GM23338 (cell line): ENCODE measurements around the gene WSCD1. TPM values are rescaled to one million over a fixed set of nuclear protein-coding genes. Genes with fewer than 3 reads are reported as not detected.
A peak's percentile ranks its signal among the peaks of the same experiment; 100 is the strongest.

Experiments used
- ATAC-seq: fragments of 200-7000 bp; cut with Tn5 transposase; 3 replicates; pipeline ENCODE4 v1.9.1; 2020
- DNase-seq: peaks from one replicate; pipeline ENCODE4 v3.0.0-alpha.2; 2015; ENCODE audit warnings: low spot score
- H2AFZ ChIP-seq: fragments of 200-600 bp; sonication (generic); 2 replicates; pipeline ENCODE4 v1.8.0; 2016; ENCODE audit warnings: antibody characterized with exemption, mild to moderate bottlenecking, moderate library complexity
- H3F3A ChIP-seq: fragments of 200-600 bp; sonication (generic); replicated peaks from 2 replicates; pipeline ENCODE4 v1.8.0; 2017; ENCODE audit warnings: antibody characterized with exemption, mixed run types, low read depth
- H3K27ac ChIP-seq: fragments of 200-600 bp; sonication (generic); 2 replicates; pipeline ENCODE4 v1.6.1; 2016; ENCODE audit warnings: low read depth
- H3K27me3 ChIP-seq: fragments of 200-600 bp; sonication (generic); 2 replicates; pipeline ENCODE4 v1.8.0; 2016; ENCODE audit warnings: mild to moderate bottlenecking, mixed run types, moderate library complexity; ENCODE audit not compliant: insufficient read depth
- H3K36me3 ChIP-seq: fragments of 200-600 bp; sonication (generic); 2 replicates; pipeline ENCODE4 v1.8.0; 2016; ENCODE audit warnings: mild to moderate bottlenecking; ENCODE audit not compliant: insufficient read depth
- H3K4me1 ChIP-seq: fragments of 200-600 bp; sonication (generic); 2 replicates; pipeline ENCODE4 v1.8.0; 2016; ENCODE audit warnings: mild to moderate bottlenecking, moderate library complexity; ENCODE audit not compliant: insufficient read depth
- H3K4me2 ChIP-seq: fragments of 200-600 bp; sonication (generic); 2 replicates; pipeline ENCODE4 v1.7.1; 2017; ENCODE audit warnings: mixed run types
- H3K4me3 ChIP-seq: fragments of 200-600 bp; sonication (generic); 2 replicates; pipeline ENCODE4 v1.6.1; 2016; ENCODE audit warnings: mixed run types
- H3K79me2 ChIP-seq: fragments of 200-600 bp; sonication (generic); replicated peaks from 2 replicates; pipeline ENCODE4 v1.8.0; 2017; ENCODE audit warnings: mild to moderate bottlenecking; ENCODE audit not compliant: insufficient read depth
- H3K9me2 ChIP-seq: fragments of 200-600 bp; sonication (generic); 2 replicates; pipeline ENCODE4 v1.8.0; 2017; ENCODE audit not compliant: insufficient read depth
- H4K20me1 ChIP-seq: fragments of 200-600 bp; sonication (generic); replicated peaks from 2 replicates; pipeline ENCODE4 v1.8.0; 2017; ENCODE audit warnings: mild to moderate bottlenecking; ENCODE audit not compliant: insufficient read depth
- H3K27ac Mint-ChIP-seq: 2 replicates; pipeline ENCODE4 v1.8.0; 2020; ENCODE audit warnings: inconsistent platforms, mild to moderate bottlenecking, moderate library complexity, mixed read lengths
- H3K27me3 Mint-ChIP-seq: 3 replicates; pipeline ENCODE4 v1.8.0; 2022; ENCODE audit warnings: low read depth, mild to moderate bottlenecking, moderate library complexity, mixed read lengths, inconsistent platforms; ENCODE audit not compliant: insufficient read depth, poor library complexity
- H3K36me3 Mint-ChIP-seq: 3 replicates; pipeline ENCODE4 v1.8.0; 2021; ENCODE audit warnings: low read depth, mild to moderate bottlenecking, inconsistent platforms, moderate library complexity, mixed read lengths
- H3K4me1 Mint-ChIP-seq: 3 replicates; pipeline ENCODE4 v1.8.0; 2020; ENCODE audit warnings: mild to moderate bottlenecking, inconsistent platforms, mixed read lengths
- H3K4me3 Mint-ChIP-seq: 3 replicates; pipeline ENCODE4 v1.8.0; 2021; ENCODE audit warnings: moderate library complexity, mild to moderate bottlenecking, inconsistent platforms, mixed read lengths
- H3K9me3 Mint-ChIP-seq: 3 replicates; pipeline ENCODE4 v1.8.0; 2020; ENCODE audit warnings: moderate library complexity, mild to moderate bottlenecking, inconsistent platforms, mixed read lengths
- EZH2phosphoT487 ChIP-seq: fragments of 200-600 bp; sonication (generic); IDR thresholded peaks from one replicate; pipeline ENCODE4 v1.8.1; 2018; ENCODE audit warnings: antibody characterized with exemption; ENCODE audit not compliant: unreplicated experiment
- JUNB ChIP-seq: IDR thresholded peaks from one replicate; pipeline ENCODE4 v1.6.1; 2016; ENCODE audit warnings: antibody characterized with exemption; ENCODE audit not compliant: unreplicated experiment
- NANOG ChIP-seq: IDR thresholded peaks from 2 replicates; pipeline ENCODE4 v1.6.1; 2016; ENCODE audit warnings: antibody characterized with exemption, borderline replicate concordance
- POLR2AphosphoS5 ChIP-seq: IDR thresholded peaks from 2 replicates; pipeline ENCODE4 v1.6.1; 2016; ENCODE audit warnings: antibody characterized with exemption, low read depth
- STAT1 ChIP-seq: IDR thresholded peaks from one replicate; pipeline ENCODE4 v1.6.1; 2016; ENCODE audit warnings: antibody characterized with exemption; ENCODE audit not compliant: unreplicated experiment
- ZNF114 ChIP-seq: fragments of 250-450 bp; sonication (Bioruptor Pico); IDR thresholded peaks from 2 replicates; pipeline ENCODE4 v1.5.0; 2020; ENCODE audit warnings: mild to moderate bottlenecking, moderate library complexity
- polyA plus RNA-seq: library from polyadenylated mRNA; unstranded; fragments of >200 nt; fragmentation: Nextera tagmentation; extraction: Ambion mirVana; gene quantifications from 2 replicates; pipeline ENCODE4 v1.2.1, GENCODE V29; 2016
- total RNA-seq: library from RNA; depleted of rRNA; stranded (reverse); fragments of >200 nt; shearing (Covaris generic); gene quantifications from 2 replicates; pipeline ENCODE4 v1.2.3, GENCODE V29; 2014
- TF ChIP-seq, protein P1 (sequence below): IDR thresholded peaks from 2 replicates; pipeline ENCODE4 v1.6.1; 2016; ENCODE audit warnings: antibody characterized with exemption
- TF ChIP-seq, protein P2 (sequence below), 2 experiments: fragments of 200-600 bp in 1 of 2; sonication (generic) in 1 of 2; conservative IDR thresholded peaks; 2 replicates each; pipeline versions ENCODE4 v1.5.1 to v1.6.1; 2016 to 2017; ENCODE audit warnings: antibody characterized with exemption in 2 of 2, low read depth in 2 of 2, mild to moderate bottlenecking in 2 of 2, moderate library complexity in 1 of 2
- TF ChIP-seq, protein P3 (sequence below): fragments of 250-450 bp; sonication (Bioruptor Pico); IDR thresholded peaks from 2 replicates; pipeline ENCODE4 v1.5.0; 2020; ENCODE audit warnings: mild to moderate bottlenecking, moderate library complexity

WSCD1 gene
- total and polyA plus RNA-seq, 2 experiments from 2014 or later = 6.1 to 38.9 TPM

DNA sequence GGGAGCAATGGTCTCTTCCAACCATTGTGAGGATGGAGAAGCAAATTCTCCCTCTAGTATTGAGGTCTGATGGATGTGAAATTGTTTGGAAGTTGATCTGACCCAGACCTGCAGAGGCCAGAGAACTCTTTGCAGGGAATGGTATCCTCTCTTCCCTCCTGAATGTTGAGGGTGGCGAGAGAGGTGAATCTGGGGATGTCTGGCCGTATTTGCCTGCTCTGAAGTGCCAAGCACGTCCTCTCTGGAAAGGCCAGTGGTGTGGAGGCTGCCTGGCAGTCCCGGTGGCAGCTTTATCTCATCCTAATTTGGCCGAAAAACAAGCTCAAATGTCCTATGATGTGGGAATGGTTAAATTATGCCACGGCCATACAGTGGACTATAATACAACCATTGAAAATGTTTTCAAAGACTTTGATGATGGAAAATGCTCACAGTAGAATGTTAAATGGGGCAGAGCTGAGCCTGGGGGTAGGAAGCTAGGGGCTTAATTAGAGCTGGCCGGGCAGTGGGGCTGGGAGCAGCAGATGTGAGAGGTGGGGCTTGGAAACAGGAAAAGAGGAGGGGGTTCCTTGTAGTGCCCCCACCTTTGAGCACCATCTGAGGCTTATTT, 30.8 kb downstream of the WSCD1 start:
- H3K27ac ChIP-seq = peak overlapping the region; percentile 65
- H3K36me3 ChIP-seq = no peaks in the 10 kb centered on the region
- H3K36me3 Mint-ChIP-seq = peaks cover 58% of the 10 kb centered on the region
- H4K20me1 ChIP-seq = no peaks in the 10 kb centered on the region
- H3K4me2 ChIP-seq = peak overlapping the region; percentile 44
- peak overlapping the region; percentile 71 for H3K27ac Mint-ChIP-seq
- H3K4me1 ChIP-seq = peaks cover 39% of the 10 kb centered on the region
- H3K4me3 ChIP-seq = peak overlapping the region; percentile 2; the same call in 1 of the 2 replicates
- H3K79me2 ChIP-seq = no peaks in the 10 kb centered on the region
- no peak overlapping the region; the same call in 2 of the 3 replicates for H3K4me3 Mint-ChIP-seq
- peaks cover 3% of the 10 kb centered on the region for H3K27me3 Mint-ChIP-seq
- ATAC-seq = no peak
- H3K4me1 Mint-ChIP-seq = peaks cover 47% of the 10 kb centered on the region
- TF ChIP-seq, protein P1, sequence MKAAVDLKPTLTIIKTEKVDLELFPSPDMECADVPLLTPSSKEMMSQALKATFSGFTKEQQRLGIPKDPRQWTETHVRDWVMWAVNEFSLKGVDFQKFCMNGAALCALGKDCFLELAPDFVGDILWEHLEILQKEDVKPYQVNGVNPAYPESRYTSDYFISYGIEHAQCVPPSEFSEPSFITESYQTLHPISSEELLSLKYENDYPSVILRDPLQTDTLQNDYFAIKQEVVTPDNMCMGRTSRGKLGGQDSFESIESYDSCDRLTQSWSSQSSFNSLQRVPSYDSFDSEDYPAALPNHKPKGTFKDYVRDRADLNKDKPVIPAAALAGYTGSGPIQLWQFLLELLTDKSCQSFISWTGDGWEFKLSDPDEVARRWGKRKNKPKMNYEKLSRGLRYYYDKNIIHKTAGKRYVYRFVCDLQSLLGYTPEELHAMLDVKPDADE = no peak
- no peaks in the 10 kb centered on the region; the same call in 1 of the 2 replicates for H3F3A ChIP-seq
- H3K9me2 ChIP-seq = peaks cover 4% of the 10 kb centered on the region; the same call in 1 of the 2 replicates
- DNase-seq = no peak
- no peaks in the 10 kb centered on the region; the same call in 2 of the 3 replicates for H3K9me3 Mint-ChIP-seq
- H2AFZ ChIP-seq = no peak overlapping the region
- no peaks in the 10 kb centered on the region for H3K27me3 ChIP-seq

DNA sequence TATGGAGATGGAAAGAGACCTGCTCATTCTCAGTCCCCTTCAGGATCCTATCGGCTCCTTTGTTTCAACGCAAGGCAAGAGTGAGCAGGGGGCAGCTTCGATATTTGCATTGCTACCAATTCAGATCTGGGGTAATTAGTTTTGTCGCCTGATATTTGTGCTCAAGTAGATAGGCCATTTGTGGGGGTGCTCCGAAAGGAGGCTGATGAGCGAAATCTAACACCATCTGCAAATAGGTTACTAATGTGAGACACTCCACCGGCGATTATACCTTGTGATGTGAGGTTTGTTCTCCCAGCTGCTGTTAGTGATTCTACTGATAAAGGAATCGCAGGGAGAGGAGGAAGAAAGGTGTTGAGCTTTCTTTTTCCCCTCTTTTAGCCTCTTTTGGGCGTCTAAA, 31.5 kb downstream of the WSCD1 start:
- peak overlapping the region; percentile 15; the same call in 1 of the 3 replicates for H3K4me3 Mint-ChIP-seq
- H3K79me2 ChIP-seq = no peaks in the 10 kb centered on the region
- TF ChIP-seq JUNB = no peak
- TF ChIP-seq, protein P2, sequence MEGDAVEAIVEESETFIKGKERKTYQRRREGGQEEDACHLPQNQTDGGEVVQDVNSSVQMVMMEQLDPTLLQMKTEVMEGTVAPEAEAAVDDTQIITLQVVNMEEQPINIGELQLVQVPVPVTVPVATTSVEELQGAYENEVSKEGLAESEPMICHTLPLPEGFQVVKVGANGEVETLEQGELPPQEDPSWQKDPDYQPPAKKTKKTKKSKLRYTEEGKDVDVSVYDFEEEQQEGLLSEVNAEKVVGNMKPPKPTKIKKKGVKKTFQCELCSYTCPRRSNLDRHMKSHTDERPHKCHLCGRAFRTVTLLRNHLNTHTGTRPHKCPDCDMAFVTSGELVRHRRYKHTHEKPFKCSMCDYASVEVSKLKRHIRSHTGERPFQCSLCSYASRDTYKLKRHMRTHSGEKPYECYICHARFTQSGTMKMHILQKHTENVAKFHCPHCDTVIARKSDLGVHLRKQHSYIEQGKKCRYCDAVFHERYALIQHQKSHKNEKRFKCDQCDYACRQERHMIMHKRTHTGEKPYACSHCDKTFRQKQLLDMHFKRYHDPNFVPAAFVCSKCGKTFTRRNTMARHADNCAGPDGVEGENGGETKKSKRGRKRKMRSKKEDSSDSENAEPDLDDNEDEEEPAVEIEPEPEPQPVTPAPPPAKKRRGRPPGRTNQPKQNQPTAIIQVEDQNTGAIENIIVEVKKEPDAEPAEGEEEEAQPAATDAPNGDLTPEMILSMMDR (conservative IDR thresholded peaks at IDR 0.05; ENCODE audit: low read depth in 2 of 2) = no peak
- TF ChIP-seq, protein P3, sequence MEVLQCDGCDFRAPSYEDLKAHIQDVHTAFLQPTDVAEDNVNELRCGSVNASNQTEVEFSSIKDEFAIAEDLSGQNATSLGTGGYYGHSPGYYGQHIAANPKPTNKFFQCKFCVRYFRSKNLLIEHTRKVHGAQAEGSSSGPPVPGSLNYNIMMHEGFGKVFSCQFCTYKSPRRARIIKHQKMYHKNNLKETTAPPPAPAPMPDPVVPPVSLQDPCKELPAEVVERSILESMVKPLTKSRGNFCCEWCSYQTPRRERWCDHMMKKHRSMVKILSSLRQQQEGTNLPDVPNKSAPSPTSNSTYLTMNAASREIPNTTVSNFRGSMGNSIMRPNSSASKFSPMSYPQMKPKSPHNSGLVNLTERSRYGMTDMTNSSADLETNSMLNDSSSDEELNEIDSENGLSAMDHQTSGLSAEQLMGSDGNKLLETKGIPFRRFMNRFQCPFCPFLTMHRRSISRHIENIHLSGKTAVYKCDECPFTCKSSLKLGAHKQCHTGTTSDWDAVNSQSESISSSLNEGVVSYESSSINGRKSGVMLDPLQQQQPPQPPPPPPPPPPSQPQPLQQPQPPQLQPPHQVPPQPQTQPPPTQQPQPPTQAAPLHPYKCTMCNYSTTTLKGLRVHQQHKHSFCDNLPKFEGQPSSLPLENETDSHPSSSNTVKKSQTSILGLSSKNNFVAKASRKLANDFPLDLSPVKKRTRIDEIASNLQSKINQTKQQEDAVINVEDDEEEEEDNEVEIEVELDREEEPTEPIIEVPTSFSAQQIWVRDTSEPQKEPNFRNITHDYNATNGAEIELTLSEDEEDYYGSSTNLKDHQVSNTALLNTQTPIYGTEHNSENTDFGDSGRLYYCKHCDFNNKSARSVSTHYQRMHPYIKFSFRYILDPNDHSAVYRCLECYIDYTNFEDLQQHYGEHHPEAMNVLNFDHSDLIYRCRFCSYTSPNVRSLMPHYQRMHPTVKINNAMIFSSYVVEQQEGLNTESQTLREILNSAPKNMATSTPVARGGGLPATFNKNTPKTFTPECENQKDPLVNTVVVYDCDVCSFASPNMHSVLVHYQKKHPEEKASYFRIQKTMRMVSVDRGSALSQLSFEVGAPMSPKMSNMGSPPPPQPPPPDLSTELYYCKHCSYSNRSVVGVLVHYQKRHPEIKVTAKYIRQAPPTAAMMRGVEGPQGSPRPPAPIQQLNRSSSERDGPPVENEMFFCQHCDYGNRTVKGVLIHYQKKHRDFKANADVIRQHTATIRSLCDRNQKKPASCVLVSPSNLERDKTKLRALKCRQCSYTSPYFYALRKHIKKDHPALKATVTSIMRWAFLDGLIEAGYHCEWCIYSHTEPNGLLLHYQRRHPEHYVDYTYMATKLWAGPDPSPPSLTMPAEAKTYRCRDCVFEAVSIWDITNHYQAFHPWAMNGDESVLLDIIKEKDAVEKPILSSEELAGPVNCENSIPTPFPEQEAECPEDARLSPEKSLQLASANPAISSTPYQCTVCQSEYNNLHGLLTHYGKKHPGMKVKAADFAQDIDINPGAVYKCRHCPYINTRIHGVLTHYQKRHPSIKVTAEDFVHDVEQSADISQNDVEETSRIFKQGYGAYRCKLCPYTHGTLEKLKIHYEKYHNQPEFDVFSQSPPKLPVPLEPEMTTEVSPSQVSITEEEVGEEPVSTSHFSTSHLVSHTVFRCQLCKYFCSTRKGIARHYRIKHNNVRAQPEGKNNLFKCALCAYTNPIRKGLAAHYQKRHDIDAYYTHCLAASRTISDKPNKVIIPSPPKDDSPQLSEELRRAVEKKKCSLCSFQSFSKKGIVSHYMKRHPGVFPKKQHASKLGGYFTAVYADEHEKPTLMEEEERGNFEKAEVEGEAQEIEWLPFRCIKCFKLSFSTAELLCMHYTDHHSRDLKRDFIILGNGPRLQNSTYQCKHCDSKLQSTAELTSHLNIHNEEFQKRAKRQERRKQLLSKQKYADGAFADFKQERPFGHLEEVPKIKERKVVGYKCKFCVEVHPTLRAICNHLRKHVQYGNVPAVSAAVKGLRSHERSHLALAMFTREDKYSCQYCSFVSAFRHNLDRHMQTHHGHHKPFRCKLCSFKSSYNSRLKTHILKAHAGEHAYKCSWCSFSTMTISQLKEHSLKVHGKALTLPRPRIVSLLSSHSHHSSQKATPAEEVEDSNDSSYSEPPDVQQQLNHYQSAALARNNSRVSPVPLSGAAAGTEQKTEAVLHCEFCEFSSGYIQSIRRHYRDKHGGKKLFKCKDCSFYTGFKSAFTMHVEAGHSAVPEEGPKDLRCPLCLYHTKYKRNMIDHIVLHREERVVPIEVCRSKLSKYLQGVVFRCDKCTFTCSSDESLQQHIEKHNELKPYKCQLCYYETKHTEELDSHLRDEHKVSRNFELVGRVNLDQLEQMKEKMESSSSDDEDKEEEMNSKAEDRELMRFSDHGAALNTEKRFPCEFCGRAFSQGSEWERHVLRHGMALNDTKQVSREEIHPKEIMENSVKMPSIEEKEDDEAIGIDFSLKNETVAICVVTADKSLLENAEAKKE (CRISPR knock-in tag) = no peak
- TF ChIP-seq ZNF114 (CRISPR knock-in tag) = no peak
- no peak for TF ChIP-seq EZH2phosphoT487
- TF ChIP-seq NANOG = no peak
- no peak for TF ChIP-seq POLR2AphosphoS5
- TF ChIP-seq STAT1 = no peak

More for the DNA sequence above, 31.5 kb downstream of the WSCD1 start:
- no peaks in the 10 kb centered on the region; the same call in 1 of the 2 replicates for H3F3A ChIP-seq
- peak overlapping the region; percentile 2; the same call in 1 of the 2 replicates for H3K4me3 ChIP-seq
- H3K36me3 Mint-ChIP-seq = peaks cover 63% of the 10 kb centered on the region
- DNase-seq = peak; percentile 23
- H3K4me2 ChIP-seq = peak overlapping the region; percentile 44
- peak overlapping the region; percentile 65 for H3K27ac ChIP-seq
- H3K9me3 Mint-ChIP-seq = no peaks in the 10 kb centered on the region; the same call in 2 of the 3 replicates
- no peak overlapping the region for H2AFZ ChIP-seq
- H3K27ac Mint-ChIP-seq = peak overlapping the region; percentile 71
- no peaks in the 10 kb centered on the region for H3K36me3 ChIP-seq
- H4K20me1 ChIP-seq = no peaks in the 10 kb centered on the region
- peaks cover 7% of the 10 kb centered on the region; the same call in 1 of the 2 replicates for H3K9me2 ChIP-seq
- no peaks in the 10 kb centered on the region for H3K27me3 ChIP-seq
- ATAC-seq = peak; percentile 33
- peaks cover 47% of the 10 kb centered on the region for H3K4me1 Mint-ChIP-seq
- peaks cover 3% of the 10 kb centered on the region for H3K27me3 Mint-ChIP-seq
- H3K4me1 ChIP-seq = peaks cover 39% of the 10 kb centered on the region
